ENCODE data around the gene NTM. TPM values are rescaled to one million over a fixed set of nuclear protein-coding genes. Genes with fewer than 3 reads are reported as not detected.

The NTM gene
- total RNA-seq, 1 experiment from 2014 or later = 8.6 TPM

GRCh38 chr11:132075447-132075846, 705.0 kb downstream of the NTM start:
- TF ChIP-seq CTCF (conservative IDR thresholded peaks at IDR 0.05; ENCODE audit: low read depth, low read length) (no peak), EZH2 (IDR thresholded peaks at IDR 0.05; ENCODE audit: borderline replicate concordance, low read depth, low read length, poor library complexity, severe bottlenecking) (no peak)
- Histone ChIP-seq H3K36me3 (ENCODE audit: insufficient read depth, low read length, poor library complexity, severe bottlenecking) (no peaks in the 10 kb centered on the region), H3K4me1 (ENCODE audit: insufficient read depth, low read length, poor library complexity, severe bottlenecking) (peaks cover 36% of the 10 kb centered on the region), H3K27ac (ENCODE audit: low read depth, low read length, poor library complexity, severe bottlenecking) (no peak overlapping the region), H3K27me3 (replicated peaks; ENCODE audit: insufficient read depth, low read depth, low read length, poor library complexity) (no peaks in the 10 kb centered on the region), H3K4me3 (ENCODE audit: low read depth, low read length, poor library complexity, severe bottlenecking) (no peak overlapping the region), H3K9me3 (ENCODE audit: low read depth, low read length, poor library complexity, severe bottlenecking) (no peaks in the 10 kb centered on the region)
- DNase-seq (ENCODE audit: low spot score) = no peak
- ChIA-PET POLR2A (ENCODE audit: low non-redundant PET) (no interaction called here), CTCF (no interaction called here)
- intact Hi-C loops (cut with micrococcal nuclease; ENCODE audit: unreplicated experiment) = no loop called here
- BruUV-seq (replicated peaks) = no TSS peak

- CTCF ChIA-PET = no interaction called here
- no peak for TF ChIP-seq CTCF (conservative IDR thresholded peaks at IDR 0.05; ENCODE audit: low read depth, low read length)
- no peak for TF ChIP-seq EZH2 (IDR thresholded peaks at IDR 0.05; ENCODE audit: borderline replicate concordance, low read depth, low read length, poor library complexity, severe bottlenecking)
These were observed 707.0 kb downstream of the NTM start for GRCh38 chr11:132077416-132077815.

GRCh38 chr11:132078264-132079076, 708.1 kb downstream of the NTM start:
- H3K9me3 ChIP-seq (ENCODE audit: low read depth, low read length, poor library complexity, severe bottlenecking) = peaks cover 10% of the 10 kb centered on the region
- DNase-seq (ENCODE audit: low spot score) = no peak
- peaks cover 16% of the 10 kb centered on the region for H3K4me1 ChIP-seq (ENCODE audit: insufficient read depth, low read length, poor library complexity, severe bottlenecking)
- intact Hi-C loops (cut with micrococcal nuclease; ENCODE audit: unreplicated experiment) = no loop called here
- ChIA-PET CTCF (no interaction called here), POLR2A (ENCODE audit: low non-redundant PET) (no interaction called here)
- BruUV-seq (replicated peaks) = no TSS peak
- H3K27ac ChIP-seq (ENCODE audit: low read depth, low read length, poor library complexity, severe bottlenecking) = no peak overlapping the region
- TF ChIP-seq CTCF (conservative IDR thresholded peaks at IDR 0.05; ENCODE audit: low read depth, low read length) (no peak), EZH2 (IDR thresholded peaks at IDR 0.05; ENCODE audit: borderline replicate concordance, low read depth, low read length, poor library complexity, severe bottlenecking) (no peak)
- no peaks in the 10 kb centered on the region for H3K36me3 ChIP-seq (ENCODE audit: insufficient read depth, low read length, poor library complexity, severe bottlenecking)
- no peak overlapping the region for H3K4me3 ChIP-seq (ENCODE audit: low read depth, low read length, poor library complexity, severe bottlenecking)
- H3K27me3 ChIP-seq (replicated peaks; ENCODE audit: insufficient read depth, low read depth, low read length, poor library complexity) = no peaks in the 10 kb centered on the region

More at GRCh38 chr11:132077416-132077815, 707.0 kb downstream of the NTM start:
- intact Hi-C loops (cut with micrococcal nuclease; ENCODE audit: unreplicated experiment) = no loop called here
- no peaks in the 10 kb centered on the region for H3K27me3 ChIP-seq (replicated peaks; ENCODE audit: insufficient read depth, low read depth, low read length, poor library complexity)
- no peak overlapping the region for H3K4me3 ChIP-seq (ENCODE audit: low read depth, low read length, poor library complexity, severe bottlenecking)
- no peaks in the 10 kb centered on the region for H3K36me3 ChIP-seq (ENCODE audit: insufficient read depth, low read length, poor library complexity, severe bottlenecking)
- BruUV-seq (replicated peaks) = no TSS peak
- no peak overlapping the region for H3K27ac ChIP-seq (ENCODE audit: low read depth, low read length, poor library complexity, severe bottlenecking)
- POLR2A ChIA-PET (ENCODE audit: low non-redundant PET) = no interaction called here
- DNase-seq (ENCODE audit: low spot score) = no peak
- peaks cover 26% of the 10 kb centered on the region for H3K4me1 ChIP-seq (ENCODE audit: insufficient read depth, low read length, poor library complexity, severe bottlenecking)
- H3K9me3 ChIP-seq (ENCODE audit: low read depth, low read length, poor library complexity, severe bottlenecking) = peaks cover under 1% of the 10 kb centered on the region
